HG03139 (cell line): ENCODE data around the gene OSBP2.

Experiments used
- ATAC-seq: cut with Tn5 transposase; IDR thresholded peaks from one replicate; pipeline ENCODE4 v1.9.1; 2021; ENCODE audit not compliant: unreplicated experiment

Gene OSBP2

DNA sequence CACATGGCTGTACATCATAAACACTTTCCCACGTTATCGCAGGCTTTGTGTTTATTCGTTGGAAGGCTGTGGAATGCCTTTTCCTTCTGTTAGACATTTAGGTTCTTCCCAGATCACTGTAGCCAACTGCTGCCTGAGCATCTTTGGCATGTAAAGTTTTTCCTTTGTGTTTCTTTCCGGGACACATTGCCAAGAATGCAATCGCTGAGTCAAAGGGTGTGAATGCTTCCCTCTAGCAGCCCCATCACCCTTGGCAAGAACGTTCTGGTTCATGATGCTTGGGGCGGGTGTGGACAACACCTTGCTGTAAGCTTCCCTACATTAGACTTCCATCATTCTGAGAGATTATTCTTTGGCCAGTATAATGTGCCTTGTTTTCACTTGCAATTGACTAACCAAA lies 136.2 kb downstream of the OSBP2 start:
- ATAC-seq, result no peak

DNA sequence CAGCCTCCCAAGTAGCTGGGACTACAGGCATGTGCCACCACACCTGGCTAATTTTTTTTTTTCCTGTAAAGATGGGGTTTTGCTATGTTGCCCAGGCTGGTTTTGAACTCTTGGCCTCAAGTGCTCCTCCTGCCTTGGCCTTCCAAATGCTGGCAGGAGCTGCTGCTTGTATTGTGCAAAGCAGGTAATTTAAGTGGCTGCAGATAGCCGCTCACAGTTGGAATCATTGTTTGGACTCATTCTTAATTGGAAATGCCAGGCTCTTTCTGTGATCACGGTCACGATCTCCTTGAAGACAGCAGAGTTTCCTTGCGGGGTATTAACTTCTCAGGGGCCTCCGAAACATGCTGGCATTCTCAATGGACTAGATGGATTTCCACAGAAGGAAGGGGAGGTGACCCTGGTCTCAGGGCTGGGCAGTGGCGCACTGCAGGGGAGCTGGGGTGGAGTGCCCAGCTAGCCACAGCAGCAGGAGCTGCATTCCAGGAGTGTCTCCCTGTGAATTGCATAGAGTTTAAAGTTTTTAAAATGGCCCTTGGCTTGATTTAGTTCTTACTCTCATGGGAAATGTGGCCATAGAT lies 137.8 kb downstream of the OSBP2 start:
- ATAC-seq, result no peak

DNA sequence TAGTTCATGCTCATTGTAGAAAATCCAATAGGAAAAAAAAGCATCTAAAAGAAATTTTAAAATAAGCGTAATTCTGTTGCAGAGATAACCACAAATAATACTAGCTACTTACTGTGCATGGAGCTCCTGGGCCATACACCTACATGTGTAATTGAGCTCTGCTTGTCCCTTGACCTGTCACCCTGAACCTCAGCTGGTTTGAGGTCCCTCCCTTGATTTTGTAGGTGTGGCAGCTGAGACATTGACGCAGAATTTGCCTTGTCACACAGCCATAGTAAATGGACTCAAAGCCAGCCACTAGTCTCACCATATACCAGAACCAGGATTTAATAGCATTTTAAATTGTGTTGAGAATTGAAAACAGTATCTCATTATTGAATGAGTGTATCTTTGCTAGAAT lies 138.6 kb downstream of the OSBP2 start:
- ATAC-seq, result no peak

DNA sequence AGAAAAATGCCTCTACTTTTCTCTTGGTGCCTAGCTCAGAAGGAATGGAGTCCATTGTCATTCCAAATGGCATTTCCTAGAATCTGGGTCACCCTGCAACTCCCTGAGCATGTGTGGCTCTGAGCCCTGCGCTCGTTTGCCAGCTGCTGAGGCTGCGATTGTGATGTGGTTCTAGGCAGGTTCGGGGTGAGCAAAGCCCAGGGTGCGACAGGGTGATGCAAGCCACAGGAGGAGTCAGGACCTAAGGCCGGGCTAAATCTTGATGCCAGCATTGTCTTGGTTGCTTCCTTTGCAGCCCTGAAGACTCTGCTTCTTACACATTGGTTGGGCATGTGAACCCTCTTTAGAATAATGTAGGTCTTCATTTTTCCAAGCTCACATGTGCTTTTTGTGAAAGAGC lies 142.9 kb downstream of the OSBP2 start:
- no peak for ATAC-seq

DNA sequence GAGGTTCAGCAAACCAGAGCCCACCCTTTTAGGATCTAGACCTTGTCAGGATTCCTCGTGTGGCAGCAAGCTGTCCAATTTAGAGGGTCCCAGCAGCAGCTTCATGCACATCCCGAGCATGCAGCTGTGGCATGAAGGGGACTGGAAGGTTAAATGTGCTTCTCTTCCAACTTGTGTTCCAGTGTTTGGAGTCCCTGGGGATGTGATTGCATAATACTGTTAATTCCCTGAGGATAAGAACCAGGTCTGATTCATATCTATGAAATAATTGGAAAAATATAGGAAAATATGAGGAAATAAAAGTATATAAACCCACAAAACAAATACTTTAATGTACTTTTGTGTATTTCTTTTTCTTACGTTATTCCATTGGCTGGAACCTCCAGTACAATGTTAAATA lies 143.4 kb downstream of the OSBP2 start:
- no peak for ATAC-seq

DNA sequence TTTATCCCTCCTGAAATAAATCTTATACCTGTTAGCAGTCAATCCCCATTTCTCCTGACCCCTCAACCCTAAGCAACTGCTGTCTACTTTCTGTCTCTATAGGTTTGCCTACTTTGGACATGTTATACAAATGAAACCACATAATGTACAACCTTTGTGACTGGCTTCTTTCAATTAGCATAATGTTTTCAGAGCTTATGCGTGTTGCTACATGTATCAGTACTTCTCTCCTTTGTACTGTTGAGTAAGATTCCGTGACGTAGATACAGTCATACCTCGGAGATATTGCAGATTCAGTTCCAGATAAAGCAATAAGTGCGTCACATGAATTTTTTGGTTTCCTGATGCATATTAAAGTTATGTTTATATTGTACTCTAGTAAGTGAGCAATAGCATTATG lies 146.6 kb downstream of the OSBP2 start:
- no peak for ATAC-seq

DNA sequence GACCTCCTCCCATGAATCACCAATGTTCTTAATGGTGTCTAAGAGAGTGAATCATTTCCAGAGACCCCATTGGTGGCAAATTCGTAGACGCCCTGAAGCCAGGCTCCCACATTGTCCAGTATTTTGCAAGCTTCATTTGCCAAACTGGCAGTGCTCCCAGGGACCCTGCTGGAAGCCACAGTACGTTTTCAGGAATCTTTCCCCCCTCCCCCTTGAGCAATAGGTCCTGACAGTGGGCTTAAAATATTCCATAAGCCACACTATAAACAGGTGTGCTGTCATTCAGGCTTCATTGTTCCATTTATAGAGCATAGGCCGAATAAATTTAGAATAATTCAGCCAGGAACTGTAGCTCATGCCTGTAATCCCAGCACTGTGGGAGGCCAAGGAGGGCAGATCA lies 148.6 kb downstream of the OSBP2 start:
- no peak for ATAC-seq

DNA sequence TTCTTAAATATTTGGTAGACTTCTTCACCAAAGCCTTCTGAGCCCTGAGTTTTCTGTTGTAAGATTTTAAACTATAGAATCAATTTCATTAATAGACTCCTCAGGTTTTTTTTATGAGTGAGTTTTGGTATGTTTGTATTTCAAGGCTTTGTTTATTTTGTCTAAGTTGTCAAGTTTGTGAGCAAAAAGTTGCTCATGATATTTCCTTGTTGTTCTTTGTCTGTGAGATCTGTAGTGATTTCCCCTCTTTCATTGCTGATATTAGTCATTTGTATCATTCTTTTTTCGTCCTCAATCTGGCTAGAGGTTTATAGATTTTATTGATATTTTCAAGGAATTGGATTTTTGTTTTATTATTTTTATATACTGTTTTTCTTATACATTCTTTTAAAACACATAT lies 152.9 kb downstream of the OSBP2 start:
- ATAC-seq, result no peak

DNA sequence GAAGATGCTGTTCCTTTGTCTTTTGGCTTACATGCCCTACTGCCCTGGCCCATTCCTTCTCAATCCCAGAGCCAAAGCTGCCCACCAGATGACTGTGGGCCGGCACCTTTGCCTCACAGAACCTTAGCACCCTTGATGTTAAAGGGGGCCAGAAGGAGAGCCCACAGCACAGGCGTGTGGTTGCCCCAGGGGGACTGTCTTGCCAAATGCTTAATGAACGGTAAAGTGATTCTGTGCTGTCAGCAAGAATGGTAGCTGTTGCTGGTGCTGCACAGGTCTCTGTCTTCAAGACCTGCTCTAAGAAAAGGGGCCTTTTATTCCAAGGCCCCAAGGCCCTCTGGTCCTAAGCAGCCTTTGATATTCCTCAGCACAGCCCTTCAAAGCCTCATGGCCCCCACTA lies 160.6 kb downstream of the OSBP2 start:
- ATAC-seq, result no peak

DNA sequence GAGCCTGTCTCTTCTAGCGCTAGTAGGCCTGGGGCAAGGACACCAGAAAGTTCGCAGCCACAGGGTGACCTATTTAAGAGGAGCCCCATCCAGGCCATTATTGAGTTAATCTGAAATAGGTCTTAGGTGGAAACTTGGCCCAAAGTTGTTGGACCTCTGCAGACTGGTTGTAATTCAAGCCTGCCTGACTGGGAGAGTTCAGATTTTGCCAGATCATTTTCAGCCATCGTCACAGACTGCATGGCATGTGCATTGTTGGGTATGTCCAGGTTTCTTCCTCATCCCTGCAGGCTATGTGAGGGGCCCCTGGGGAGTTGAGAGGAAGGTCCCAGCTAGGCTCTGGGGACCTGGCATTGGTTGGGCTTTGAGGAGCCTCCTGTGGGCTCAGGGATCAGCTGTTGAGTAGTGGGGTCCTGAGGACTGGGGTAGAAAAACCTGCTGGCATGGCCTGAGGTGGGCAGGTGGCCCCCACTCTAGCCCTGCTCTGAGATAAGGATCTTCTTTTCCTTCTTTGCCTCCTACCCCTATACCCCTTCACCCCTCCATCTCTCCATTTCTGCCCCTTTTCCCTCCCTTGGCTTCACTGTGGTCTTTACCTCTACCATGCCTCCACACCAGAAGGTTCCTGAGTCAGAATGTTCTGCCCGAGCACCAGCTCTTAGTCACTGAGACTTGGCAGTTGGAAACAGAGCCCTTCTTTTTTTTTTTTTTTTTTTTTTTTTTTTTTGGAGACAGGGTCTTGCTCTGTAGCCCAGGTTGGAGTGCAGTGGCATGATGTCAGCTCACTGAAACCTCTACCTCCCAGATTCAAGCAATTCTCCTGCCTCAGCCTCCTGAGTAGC lies 161.2 kb downstream of the OSBP2 start:
- ATAC-seq, result no peak

DNA sequence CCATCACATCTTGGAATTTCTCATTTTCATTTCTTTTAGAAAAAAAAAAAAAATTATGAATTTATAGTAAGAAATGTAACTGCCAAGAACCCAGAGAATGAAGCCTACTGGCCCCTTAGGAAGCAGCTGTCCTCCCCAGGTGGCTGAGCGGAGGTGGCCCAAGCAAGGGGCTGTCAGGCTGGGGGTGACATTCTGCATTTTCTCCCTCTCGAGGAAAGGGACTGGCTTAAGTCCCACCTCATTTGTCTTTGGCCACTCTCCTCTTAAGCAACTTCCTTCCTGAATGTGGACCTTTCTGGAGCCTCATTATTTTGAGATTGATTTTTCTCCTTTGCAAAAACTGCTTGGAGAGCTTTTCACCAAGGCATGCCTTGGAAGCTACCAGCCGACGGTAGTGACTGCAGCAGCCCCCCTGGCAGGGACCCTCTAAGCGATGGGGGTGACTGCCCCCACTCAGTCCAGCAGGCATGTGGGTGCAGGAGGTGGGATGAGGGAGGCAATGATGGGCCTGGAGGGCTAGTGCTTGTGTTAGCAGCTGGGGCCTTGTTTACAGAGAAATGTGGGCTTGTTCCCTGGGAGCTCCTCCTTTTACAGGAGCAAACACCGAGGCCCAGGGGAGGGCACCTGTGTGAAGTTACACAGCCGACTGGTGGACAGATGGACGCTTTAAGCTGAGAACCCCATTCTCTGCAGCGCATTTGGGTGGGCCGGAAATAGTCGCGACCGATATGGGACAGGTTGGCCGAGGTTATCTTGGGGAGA lies 162.2 kb downstream of the OSBP2 start:
- no peak for ATAC-seq

DNA sequence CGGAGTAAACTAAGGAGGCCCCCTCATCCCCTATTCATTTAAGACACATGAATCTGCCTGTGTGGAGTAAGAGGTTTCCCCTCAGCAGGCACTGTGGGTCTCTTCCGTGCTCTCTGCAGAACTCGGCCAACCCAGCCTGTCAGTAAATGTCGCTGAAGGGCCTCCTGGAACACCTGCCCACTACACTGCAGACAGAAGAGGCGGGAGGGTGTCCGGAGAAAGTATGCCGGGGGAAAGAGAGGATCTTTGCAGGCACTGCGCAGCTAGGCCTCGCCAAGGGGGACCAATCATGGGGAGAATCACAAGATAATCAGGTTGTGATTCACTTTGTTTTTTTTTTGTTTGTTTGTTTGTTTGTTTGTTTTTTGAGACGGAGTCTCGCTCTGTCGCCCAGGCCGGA lies 163.1 kb downstream of the OSBP2 start:
- ATAC-seq, result no peak

DNA sequence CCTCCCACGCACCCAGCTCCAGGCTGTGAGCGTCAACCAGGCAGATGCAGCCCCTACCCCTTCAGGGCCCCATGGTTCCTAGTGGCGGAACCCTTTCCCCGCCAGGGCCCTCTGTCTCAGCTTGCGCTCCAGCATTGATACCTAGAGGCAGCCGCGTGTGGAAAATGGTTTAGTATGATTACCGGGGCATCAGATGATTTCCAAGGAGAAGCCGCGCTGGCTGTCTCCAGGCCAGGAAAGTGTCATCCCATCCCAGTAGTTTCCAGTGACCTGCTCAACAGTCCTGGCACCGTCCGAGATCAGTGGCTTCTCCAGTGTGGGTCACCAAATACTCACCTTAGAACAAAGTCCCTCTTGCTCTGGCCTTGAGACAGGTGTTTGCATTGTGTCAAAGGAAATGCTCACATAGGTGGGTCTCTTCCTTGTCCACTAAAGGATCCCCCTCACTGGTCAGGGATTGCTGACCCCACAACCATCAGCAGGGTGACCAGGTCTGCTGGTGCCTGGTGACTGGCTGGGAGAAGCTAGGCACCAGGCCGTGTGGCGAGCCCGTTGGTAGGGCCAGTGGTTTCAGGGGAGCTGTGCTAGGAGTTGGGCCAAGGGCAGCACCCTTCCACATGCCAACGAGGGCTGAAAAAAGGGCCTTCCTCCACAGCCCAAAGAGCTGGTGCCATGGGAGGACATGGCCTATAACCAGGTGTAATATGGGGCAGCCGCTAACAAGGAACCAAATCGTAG lies 164.5 kb downstream of the OSBP2 start:
- no peak for ATAC-seq

DNA sequence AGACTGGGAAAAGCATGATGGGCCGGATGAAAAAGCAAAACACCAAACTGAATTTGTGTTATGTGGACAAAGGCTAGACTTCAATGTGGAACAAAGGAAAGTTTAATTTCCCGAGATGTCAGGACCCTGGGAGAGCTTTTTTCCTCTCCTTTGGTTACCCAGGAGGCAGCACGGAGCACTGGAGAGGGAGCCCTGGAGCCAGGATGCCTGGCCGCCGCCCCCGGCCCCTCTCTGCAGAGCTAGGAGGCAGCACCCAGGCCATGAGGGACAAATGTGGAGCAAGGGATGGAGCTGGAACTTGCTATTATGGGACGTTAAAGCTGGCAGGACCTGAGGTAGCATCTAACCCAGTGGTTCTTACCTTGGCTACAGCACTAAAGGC lies 165.0 kb downstream of the OSBP2 start:
- no peak for ATAC-seq

DNA sequence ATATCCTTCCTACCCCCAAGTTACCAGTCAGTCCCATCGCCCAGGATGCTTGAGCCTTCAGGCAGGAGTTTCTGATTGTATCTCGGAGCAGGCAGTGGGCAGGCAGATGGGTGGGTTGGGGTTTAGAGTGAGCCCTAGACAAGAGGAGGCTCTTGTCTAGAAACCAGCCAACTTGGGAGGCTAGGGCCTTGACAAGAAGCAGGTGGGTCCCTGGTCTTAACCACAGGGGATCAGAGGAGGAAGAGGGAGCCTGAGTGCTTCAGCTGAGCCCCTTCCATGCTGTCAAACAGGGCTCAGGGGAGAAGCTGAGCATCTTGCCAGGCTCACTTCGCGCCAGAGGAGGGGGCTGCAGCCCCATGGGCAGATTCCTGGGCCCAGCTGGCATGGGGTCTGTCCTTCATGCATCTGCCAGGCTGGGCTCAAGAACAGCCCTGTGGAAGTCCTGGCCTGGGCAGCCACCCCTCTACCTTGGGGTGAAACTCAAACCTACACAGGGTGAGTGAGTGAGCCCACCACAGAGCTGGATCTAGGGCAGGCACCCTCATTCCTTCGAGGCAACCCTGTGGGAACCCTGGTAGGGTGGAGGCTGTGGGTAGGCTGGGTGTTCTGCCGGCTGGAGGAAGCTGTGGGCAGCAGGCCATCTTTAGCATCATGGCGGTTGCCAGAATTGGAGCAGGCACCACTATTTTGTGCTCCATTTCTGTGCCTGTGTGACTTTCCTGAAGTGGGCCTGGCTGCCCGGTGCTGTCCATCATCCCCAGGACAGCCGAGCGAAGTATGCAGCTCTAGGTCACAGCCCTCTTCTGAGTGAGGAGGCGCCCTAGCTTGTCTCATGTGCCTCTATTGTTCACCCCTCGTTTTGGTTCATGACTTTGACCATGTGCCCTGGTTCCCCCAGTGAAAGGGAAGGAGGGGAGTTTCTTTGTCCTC lies 165.8 kb downstream of the OSBP2 start:
- no peak for ATAC-seq

DNA sequence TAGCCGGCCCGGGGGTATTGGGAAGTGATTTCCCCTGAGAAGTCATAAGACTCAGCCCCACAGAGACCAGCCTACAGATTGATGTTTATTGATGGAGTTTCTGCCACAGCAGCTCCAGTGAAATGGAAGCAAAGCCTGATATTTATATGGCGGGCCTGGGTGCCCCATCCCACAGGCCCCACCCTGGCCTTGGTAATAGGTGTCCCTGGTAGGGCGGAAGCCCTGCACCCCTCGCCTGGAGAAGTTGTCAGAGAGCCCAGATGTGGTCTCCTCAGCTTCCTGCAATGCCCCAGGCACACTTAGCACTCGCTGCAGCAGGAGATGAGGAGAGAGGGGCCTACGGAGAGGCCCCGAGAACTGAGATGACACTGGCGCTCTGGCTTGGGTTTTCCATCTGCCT lies 166.5 kb downstream of the OSBP2 start:
- no peak for ATAC-seq

DNA sequence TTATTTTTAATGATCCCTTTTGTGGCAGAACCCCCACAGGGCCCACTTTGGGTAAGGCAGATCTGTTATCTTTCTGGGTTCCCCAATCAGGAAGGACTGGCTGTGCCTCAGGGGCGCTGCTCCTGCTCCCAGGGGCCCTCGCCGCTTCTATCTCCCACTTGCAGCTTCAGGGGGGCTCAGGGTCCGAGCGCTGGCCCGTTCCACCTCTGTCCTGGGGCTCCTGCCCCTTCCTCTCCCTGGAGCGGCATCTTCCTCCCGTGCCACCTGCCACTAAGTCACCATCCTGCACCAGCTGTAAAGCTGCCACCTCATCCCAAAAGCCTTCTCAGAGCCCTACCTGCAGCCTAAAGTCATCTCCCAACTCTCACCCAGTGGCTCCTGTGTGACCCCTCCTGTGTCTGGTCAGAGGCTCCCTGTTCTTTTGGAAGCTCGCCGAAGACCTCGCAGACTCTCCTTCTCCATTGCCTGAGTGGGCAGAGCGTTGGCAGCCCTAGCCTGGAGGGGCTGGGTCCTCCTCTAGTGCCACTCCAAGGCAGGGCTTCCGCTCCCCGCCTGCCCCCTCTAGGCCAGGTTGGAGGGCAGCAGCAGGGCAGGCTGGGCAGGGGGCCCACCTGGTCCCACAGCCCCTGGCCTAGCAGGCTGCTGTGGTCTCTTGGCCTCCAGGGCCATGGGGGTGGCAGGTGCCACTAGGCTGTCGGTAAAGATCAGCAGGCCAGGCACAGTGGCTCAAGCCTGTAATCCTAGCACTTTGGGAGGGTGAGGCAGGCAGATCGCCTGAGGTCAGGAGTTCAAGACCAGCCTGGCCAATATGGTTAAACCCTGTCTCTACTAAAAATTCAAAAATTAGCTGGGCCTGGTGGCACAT lies 167.2 kb downstream of the OSBP2 start:
- no peak for ATAC-seq

DNA sequence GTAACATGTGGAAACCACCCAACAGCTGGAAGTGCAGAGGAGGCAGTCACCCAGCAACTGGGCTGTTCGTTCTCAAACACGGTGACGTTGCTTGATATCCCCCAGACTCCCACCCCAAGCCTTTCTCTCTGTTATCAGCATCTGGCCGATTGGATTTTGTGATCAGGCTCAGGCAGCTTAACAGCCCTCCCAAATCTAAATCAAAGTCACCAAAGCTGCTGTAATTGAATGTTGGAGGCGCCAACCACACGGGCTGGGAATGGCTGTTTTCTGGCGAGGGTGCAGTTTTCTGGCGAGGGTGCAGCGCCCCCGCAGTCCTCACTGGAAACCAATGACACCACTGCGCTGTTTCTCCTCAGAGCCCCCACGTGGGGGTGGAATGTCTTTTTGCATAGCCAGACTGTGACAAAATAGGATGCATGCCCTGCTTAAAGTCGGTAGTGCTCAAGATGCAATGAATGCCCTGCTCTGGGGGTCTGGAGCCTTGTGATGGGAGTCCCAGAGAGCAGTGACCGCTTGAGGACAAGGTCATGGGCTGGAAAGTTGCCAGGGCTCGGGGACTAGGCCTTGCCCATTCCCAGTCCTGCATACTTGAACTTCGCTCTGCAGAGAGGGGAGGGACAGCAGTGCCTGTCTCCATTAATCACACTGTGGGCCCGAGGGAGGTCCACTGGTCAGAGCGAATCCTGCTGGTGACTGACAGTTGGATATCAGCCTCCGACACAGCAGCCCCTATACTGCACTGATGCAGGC lies 168.6 kb downstream of the OSBP2 start:
- ATAC-seq, result no peak
